ENCODE measurements around the gene ZBTB7A.

ZBTB7A gene

GRCh38 chr19:4052114-4052992, 14.3 kb downstream of the ZBTB7A start:
- FAIRE-seq = no peak

GRCh38 chr19:4051175-4052101, 15.3 kb downstream of the ZBTB7A start:
- FAIRE-seq = no peak

DNA sequence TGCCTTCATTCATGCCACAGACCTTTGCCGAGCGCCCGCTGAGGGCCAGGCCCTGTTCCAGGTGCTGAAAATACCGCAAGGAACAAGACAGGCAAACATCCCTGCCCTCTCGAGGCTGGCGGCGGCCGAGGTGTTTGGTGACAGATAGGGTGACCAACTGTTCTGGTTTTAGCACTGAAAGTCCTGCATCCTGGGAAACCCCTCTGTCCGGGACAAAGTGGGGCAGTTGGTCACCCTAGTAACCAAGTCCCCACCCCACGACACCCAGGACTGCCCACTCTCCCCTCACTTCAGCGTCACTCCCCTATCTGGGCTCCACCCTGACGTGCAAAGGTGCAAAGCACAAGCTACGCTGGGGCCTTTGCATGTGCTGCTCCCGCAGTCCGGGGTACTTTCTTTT, 17.3 kb downstream of the ZBTB7A start:
- no peak for FAIRE-seq

DNA sequence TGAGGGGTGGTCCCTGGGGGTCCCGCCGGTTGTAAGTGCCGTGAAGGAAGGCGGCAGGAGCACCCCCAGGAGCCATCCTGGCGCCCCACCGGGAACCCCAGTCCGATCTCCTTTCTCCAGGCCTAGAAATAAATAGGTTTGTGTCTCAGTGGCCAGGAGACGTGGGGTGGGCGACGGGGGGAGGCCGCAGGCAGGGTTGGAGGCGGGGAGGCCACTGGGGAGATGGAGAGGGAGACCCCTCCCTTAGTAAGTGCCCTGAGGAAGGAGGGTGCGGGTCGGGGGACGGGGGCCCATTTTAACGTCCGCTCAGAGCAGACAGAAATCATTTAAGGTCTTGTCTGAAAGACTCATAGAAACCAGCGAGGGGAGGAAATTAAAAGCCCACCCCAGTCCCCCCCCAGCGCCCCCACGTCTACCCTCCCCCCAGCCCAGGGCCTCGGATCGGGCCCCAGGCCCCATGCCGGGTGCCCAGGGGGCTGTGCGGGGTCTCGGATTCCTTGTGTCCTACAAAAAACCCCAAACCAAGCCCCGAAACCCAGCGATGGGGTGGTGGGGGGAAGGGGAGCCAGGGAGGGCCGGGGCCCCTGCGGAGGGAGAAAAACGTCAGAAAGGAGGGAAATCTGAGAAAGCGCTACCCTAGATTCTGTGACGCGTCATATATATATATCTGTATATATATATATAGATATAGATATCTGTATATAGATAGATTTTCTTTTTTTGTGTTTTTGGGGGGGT, 19.6 kb downstream of the ZBTB7A start:
- no peak for FAIRE-seq

DNA sequence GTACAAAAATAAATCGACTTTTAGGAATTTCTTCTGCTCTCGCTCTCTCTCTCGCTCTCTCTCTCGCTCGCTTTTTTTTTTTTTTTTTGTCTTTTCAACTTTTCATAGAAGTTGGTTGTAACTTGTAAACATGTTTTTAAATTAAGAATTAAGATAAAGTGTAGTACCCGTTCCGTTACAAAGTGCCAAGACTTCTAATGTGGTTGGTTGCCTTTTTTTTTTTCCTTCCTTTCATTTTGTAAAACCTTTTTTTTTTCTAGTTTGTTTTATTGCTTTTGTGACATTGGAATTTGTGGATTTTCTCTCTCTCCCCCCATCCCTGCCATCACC, 20.4 kb downstream of the ZBTB7A start:
- no peak for FAIRE-seq

DNA sequence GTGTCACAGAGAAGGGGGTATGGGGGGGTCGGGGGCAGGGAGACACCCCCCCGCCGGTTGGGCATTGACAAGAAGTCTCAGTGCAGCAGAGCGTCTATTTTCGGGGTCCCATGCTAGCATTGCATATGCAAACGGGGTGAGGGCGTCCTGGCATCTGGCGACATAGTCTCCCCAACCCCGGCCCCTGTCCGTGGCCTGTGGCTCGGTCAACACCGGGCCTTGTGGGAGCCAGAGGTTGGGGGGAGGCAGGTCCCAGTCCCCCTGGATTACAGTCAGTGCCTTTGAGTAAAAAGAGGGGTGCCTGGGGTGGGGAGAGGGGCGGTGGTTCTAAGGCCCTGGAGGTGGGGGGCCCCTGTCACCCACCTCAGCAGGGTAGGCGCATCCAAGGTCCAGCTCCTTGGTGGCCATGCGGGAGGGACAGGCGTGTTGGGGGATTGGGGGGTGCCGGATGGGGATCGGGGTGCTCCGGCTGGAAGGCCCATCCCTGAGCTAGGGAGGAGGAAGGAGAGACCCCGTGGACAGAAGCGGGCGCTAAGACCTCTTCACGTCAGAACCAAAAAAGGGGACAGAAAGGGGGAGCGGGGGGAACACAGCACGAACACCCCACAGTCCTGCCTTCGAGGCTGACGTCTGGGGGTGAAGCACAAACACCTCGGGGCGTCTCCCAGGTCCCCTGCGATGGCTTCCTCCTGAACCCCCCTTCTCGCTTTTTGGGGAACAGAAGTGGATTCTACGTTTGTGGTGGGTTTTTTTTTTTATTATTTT, 20.9 kb downstream of the ZBTB7A start:
- FAIRE-seq = no peak

DNA sequence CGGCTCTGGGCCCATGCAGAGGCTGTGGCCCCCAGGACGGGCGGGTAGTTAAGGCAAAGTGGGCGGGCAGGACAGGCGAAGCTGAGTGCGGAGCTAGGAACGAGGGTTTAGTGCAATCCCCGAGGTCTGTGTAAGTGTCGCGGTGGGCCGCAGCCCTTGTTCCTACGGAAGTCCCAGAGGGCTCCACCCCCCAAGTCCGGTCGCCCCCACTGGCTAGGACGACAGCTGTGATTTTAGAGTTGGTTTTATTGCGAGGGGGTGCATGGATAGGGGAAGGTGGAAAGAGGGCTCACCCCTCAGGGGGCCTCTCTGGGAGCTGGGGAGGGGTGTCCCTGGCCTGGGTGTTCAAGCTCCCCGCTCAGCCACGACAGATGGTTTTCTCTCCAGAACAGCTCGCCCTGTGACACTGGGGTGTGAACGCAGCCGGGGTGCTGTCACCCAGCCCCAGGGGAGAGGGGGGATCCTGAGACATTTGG, 21.7 kb downstream of the ZBTB7A start:
- FAIRE-seq = no peak

GRCh38 chr19:4043966-4044715, 22.6 kb downstream of the ZBTB7A start:
- FAIRE-seq = no peak

- FAIRE-seq = no peak
These were observed 23.3 kb downstream of the ZBTB7A start for GRCh38 chr19:4043401-4043800.

DNA sequence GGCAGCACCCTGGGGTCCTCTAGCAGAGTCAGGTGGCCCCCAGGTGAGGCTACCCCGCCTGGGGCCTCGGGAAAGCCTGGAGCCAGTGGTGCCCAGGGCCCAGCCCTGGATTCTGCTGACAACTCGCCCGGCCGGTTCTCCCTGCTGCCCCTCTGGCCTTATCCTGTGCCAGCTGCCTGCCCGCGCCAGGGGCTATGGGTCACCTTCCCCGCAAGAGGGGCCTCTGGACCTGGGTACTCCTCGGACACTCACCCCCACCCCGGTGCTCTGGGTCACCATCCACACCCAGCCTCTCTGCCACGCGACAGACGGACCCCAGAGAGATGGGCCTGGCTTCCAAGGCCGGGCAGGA, 24.0 kb downstream of the ZBTB7A start:
- FAIRE-seq = no peak

- FAIRE-seq = no peak
These were observed 24.5 kb downstream of the ZBTB7A start for GRCh38 chr19:4042064-4042730.

DNA sequence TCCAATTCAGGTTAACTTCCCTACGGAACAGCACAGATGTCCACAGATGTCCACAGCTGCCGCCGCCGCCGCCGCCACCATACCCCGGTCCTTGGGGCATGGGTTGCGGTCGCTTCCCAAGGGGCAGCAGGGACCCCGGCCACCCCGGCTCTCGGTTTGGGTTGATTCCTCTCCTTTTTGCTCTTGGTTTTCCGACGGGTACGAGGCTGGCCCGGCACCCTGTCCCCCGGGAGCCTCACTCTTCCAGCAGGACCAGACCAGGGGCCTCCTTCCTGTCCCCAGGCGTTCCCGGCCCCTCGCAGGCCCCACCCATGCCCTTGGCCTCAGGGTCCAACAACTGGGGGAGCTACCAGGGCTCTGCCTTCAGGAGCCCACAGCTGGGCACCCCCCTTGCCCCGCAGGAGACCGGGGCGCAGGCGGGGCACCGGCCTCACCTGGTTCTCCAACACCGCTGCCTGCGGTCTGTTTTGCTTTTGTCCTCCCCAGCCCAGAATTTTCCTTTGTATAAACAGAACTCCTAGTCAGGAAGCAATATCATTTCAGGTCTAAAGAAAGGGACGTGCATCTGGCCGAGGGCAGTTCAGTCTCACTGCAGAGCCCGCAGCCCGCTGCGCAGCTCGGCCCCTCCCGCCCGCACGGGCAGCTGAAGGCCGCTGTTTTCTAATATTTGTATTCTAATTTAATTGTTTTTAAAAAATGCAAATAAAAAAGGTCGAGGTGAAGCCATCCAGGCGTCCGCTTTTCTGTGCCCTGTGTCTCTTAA, 27.9 kb downstream of the ZBTB7A start:
- no peak for FAIRE-seq

DNA sequence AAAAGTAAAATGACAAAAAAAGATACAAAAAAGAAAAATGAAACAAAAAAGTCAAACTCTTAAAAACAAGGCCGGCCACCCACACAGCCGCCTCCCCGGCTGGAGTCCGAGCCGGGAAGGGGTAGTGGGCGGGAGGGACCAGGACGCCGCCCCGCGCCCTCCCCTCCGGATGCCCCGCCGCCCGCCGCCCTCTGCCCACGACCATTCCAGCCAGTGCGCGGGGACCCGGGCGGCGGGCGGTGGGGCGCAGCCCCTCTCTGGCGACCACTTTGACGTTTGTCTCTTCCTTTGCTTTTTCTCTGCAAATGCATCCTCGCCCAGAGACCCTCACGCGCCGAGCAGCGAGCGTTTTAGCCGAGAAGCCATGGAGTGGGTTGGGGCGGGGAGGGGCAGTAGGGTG, 28.6 kb downstream of the ZBTB7A start:
- no peak for FAIRE-seq

GRCh38 chr19:4037301-4037949, 29.3 kb downstream of the ZBTB7A start:
- no peak for FAIRE-seq

DNA sequence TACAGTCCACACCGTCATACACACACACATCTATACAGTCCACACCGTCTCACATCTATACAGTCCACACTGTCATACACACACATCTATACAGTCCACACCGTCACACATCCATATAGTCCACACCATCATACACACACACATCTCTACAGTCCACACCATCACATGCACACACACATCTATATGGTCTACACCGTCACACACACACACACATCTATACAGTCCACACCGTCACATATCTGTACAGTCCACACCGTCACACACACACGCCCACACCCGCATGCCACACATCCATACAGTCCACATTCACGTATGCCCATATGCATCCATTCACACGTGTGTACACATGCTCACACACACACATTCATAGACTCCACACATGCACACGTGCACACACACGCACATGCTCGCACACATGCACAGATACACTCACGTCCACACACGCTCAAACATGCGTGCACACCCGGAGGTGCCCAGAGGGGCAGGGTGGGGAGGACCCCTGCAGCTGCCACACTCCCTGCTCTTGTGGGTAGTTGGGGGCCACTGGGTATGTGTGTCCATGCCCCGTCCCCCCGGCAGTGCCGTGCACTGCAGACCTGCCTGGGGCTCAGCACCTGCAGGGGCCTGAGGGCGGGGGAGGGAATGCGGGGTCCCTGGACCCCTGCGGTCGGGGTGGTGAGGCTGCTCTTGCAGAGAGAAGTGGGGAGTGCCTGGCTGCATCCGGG, 30.0 kb downstream of the ZBTB7A start:
- FAIRE-seq = no peak

DNA sequence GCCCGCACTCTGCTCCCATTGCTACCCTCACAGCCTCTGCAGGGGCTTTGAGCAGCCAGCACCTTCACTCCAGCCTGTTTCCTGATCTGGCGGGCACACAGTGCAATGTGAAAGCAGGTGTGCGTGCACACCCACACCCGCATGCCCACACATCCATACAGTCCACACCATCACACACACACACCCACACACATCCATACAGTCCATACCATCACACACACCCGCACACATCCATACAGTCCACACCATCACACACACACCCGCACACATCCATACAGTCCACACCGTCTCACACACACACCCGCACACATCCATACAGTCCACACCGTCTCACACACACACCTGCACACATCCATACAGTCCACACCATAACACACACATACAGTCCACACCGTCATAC, 31.1 kb downstream of the ZBTB7A start:
- FAIRE-seq = no peak

DNA sequence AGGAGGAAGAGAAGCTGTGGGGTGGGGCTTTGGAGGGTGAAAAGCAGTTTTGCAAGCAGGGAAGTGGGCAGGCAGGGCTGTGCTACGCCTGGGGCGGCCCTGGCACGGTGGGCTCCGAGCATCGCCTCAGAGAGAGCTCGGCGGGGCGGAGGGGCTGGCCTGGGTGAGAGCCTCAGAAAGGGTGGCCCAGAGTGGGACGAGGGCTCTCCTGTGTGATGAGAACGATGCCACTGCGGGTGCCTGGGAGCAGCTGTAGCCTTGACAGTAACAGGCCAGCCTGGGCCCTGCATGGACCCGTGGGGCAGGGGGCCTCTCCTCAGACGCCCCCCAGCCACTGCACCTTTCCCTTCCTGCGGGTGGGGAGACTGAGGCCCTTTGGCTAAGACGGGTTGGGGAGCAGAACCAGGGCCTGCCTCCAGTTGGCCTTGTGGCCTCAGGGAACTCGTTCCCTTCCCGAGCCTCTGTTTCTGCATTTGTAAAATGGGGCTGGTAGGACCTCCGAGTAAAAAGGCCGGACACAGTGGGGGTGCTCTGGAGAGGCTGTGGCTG, 31.6 kb downstream of the ZBTB7A start:
- FAIRE-seq = no peak
